ENCODE data around the gene KIF3B. TPM values are rescaled to one million over a fixed set of nuclear protein-coding genes. Genes with fewer than 3 reads are reported as not detected.

Gene KIF3B
- total and polyA plus RNA-seq, 10 of the 15 experiments (the other 5 are each of a cell fraction or from before 2014, with no cell fraction given): 7.4 to 37.3 (median 25.9) TPM

GRCh38 chr20:32339116-32339515 lies 61.7 kb downstream of the KIF3B start:
- ATAC-seq: no peak
- intact Hi-C loops (cut with micrococcal nuclease; ENCODE audit: unreplicated experiment) (no loop called here), in situ Hi-C loops (cut with MboI) (no loop called here)
- no TSS peak for BruUV-seq (replicated peaks)
- Histone ChIP-seq H3K4me2 (ENCODE audit: control insufficient read depth, insufficient read depth) (no peak overlapping the region), H3K27me3 (replicated peaks in 1 of 2; ENCODE audit: control insufficient read depth in 2 of 2, insufficient read depth in 2 of 2, low read length in 1 of 2) (no peaks in the 10 kb centered on the region), H2AFZ (ENCODE audit: control insufficient read depth, low read depth, low read length) (no peak overlapping the region), H3K79me2 (ENCODE audit: control insufficient read depth, insufficient read depth, low read length) (no peaks in the 10 kb centered on the region), H3K4me3 (no peak overlapping the region), H3K36me3 (ENCODE audit: control insufficient read depth in 2 of 2, insufficient read depth in 2 of 2, low read length in 1 of 2) (peaks cover 0 to 8% of the 10 kb centered on the region in 2 experiments; a peak in 2 of 4 replicates), H3K4me1 (ENCODE audit: control insufficient read depth, insufficient read depth, low read length) (peaks cover 11% of the 10 kb centered on the region), H4K20me1 (ENCODE audit: control insufficient read depth, insufficient read depth) (no peaks in the 10 kb centered on the region), H3K27ac (ENCODE audit: control insufficient read depth, insufficient read depth) (no peak overlapping the region), H3K9ac (ENCODE audit: control insufficient read depth, insufficient read depth, low read length) (no peak overlapping the region), H3K9me3 (replicated peaks; ENCODE audit: control insufficient read depth, insufficient read depth, low read length) (no peaks in the 10 kb centered on the region)
- no peak for DNase-seq (ENCODE audit: low read depth, low spot score)
- RAD21 ChIA-PET (ENCODE audit: unreplicated experiment): no interaction called here
- SMC1A ChIA-PET (ENCODE audit: uncharacterized antibody, unreplicated experiment): interaction anchor here (1.2 to 3.8 kb wide), 4 partner anchors 18 to 82 kb away, joined by 3 to 23 read pairs (median 10); partner anchors contain the start of gene ASXL1
- FAIRE-seq: no peak
- CTCF ChIA-PET: interaction anchor here (0.7 to 1.1 kb wide), 2 partner anchors 9 to 50 kb away, joined by 3 to 4 read pairs; no protein-coding TSS in a partner anchor
- TF ChIP-seq SREBF1 (IDR thresholded peaks at IDR 0.05; ENCODE audit: low read length) (no peak), NBN (IDR thresholded peaks at IDR 0.05) (no peak), STAT1 (conservative IDR thresholded peaks at IDR 0.05) (no peak), SUZ12 (IDR thresholded peaks at IDR 0.05; ENCODE audit: unreplicated experiment) (no peak), RELA (IDR thresholded peaks at IDR 0.05; ENCODE audit: borderline replicate concordance, partially characterized antibody) (no peak), RCOR1 (conservative IDR thresholded peaks at IDR 0.05; ENCODE audit: low read depth, low read length) (no peak), EGR1 (IDR thresholded peaks at IDR 0.05; ENCODE audit: borderline replicate concordance in 1 of 2, low read depth in 2 of 2, low read length in 2 of 2) (no peak), JUND (IDR thresholded peaks at IDR 0.05; ENCODE audit: low read depth, low read length) (no peak), NFXL1 (IDR thresholded peaks at IDR 0.05; ENCODE audit: borderline replicate concordance) (no peak), BCLAF1 (IDR thresholded peaks at IDR 0.05) (no peak), TBL1XR1 (IDR thresholded peaks at IDR 0.05; ENCODE audit: low read depth, low read length) (no peak), RAD21 (IDR thresholded peaks at IDR 0.05; ENCODE audit: insufficient read depth, low read depth, low read length) (no peak)
- TF ChIP-seq, protein P1, sequence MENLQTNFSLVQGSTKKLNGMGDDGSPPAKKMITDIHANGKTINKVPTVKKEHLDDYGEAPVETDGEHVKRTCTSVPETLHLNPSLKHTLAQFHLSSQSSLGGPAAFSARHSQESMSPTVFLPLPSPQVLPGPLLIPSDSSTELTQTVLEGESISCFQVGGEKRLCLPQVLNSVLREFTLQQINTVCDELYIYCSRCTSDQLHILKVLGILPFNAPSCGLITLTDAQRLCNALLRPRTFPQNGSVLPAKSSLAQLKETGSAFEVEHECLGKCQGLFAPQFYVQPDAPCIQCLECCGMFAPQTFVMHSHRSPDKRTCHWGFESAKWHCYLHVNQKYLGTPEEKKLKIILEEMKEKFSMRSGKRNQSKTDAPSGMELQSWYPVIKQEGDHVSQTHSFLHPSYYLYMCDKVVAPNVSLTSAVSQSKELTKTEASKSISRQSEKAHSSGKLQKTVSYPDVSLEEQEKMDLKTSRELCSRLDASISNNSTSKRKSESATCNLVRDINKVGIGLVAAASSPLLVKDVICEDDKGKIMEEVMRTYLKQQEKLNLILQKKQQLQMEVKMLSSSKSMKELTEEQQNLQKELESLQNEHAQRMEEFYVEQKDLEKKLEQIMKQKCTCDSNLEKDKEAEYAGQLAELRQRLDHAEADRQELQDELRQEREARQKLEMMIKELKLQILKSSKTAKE (IDR thresholded peaks at IDR 0.05; ENCODE audit: low read depth, poor library complexity, severe bottlenecking): no peak
- POLR2A ChIA-PET: interaction anchor here (1.4 kb wide), 1 partner anchor 23 kb away, joined by 3 read pairs; no protein-coding TSS in a partner anchor
- WGBS (ENCODE audit: insufficient coverage, insufficient replicate concordance, low lambda C conversion rate, missing lambda C conversion rate): 100% methylated on average over 2 of the region's 2 CpGs
